ENCODE data around the gene RGCC.
A peak's percentile ranks its signal among the peaks of the same experiment; 100 is the strongest.
"Not testable (repeated sequence)": the region's sequence is repeated elsewhere in the genome, so short reads cannot be mapped to it uniquely, and the experiment has no call there.

RGCC gene, protein sequence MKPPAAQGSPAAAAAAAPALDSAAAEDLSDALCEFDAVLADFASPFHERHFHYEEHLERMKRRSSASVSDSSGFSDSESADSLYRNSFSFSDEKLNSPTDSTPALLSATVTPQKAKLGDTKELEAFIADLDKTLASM

DNA sequence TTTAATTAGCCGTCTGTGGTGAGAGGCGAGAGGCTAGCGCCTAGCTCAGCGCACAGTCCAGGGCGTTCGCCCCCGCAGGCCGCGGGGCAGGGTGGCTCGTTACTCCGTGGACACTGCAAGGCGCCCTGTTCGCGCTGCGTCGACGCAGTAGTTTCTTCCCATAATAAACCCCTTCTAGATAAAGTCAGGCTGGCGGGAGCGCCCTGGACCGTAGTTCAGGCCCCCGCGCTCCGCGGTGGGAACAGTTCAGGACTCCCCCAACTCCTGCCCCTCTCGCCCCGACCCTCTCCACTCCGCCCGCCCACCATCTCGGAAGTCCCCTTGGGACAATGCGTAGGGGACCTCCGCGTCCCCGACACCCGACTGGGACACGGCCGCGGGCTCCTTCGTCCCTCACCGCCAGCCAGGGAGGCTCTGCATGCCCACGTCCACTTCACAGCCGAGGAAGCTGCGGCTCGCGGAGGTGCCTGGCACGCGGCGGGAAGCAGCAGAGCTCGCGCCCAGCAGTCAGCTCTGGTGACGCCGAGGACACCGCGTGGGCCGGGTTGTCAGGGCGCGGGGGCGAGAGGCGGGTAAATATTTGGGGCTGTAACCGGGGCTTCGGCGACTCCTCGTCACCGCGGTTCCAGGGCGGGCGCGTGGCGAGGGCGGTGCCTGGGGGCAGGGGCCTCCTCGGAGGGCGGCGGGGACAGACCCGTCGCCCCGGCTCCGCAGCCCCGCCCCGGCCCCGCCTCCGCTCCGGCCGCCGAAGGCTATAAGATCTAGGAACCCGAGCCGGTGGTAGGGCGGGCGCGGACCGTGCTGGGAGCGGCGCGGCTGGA lies at the start of gene RGCC:
RGCC (plus strand) TSS at position 783 of the 821 bp plus-strand sequence. CDS start 158 bp downstream, outside the sequence.
- DNase-seq (ENCODE audit: low spot score), result peak; percentile 85

DNA sequence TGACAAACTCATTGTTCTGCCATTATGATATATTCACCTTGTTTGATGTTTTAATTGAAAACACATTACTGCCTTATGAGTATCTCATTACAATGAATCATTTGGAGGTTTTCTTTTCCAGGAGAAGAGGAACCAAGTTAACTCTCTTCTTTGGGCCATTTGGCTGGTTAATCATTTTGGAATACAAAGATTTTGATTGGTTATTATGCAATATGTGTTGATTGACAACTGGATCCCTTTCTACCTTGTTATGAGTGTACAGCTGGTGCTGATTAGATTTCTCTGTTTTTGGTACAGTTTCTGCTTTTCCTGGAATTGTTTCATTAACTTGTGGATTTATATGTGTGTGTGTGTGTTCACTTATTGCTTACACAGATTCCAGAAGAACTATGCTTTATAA lies 49.2 kb upstream of the RGCC start:
- DNase-seq (ENCODE audit: low spot score), result no peak

DNA sequence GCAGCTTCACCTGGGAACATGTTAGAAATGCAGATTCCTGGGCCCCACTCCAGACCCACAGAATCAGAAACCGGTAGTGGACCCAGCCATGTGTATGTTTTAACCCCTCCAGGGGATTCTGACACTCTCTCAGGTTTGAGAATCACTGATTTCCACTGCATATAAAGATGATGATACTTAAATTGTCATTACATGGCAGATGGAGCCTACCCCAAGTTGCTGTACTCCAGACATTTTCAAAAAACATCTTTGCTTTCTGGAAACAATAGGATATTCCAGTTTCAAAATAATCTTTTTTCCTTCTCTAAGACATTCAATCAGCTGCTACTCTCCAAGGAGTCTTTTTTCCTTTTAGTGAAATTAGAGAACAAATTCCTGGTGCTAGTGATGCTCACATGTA lies 48.6 kb upstream of the RGCC start:
- peak; percentile 63 for DNase-seq (ENCODE audit: low spot score)

DNA sequence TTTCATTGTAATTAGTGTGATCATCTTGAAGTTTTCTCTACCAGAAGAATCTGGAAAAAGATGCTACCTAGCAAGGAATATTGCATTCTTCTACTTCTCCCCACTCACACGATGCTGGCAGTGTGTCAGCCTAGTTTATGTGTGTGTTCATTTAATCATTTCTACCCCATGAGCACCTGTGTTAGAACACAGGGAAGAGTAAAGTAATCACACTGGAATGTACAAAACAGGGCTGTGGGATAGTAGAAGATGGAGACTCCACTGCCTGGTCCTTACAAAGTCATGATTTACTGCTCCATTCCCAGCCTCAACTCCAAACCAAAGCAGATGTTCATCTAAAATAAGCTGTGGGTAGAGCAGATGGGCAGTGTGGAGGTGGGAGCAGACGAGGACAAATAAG lies 47.7 kb upstream of the RGCC start:
- no peak for DNase-seq (ENCODE audit: low spot score)

DNA sequence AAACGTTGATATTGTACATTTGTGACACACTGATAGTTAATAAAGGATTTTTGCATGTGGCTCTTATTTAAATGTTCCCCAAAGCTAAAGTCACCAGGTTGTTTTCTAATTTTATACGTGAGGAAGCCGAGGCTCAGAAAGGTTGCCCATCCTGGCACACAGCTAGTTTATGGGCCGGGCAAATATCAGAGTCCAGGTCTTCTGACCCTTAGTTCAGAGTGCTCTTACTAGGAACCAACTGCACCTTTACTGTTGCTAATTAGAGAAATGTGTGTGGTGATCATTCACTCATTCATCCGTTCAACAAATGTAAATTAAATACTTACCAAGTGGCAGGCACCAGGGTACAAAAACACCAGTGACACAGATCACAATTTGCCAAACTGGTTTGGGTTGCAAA lies 46.3 kb upstream of the RGCC start:
- DNase-seq (ENCODE audit: low spot score), result peak; percentile 6

DNA sequence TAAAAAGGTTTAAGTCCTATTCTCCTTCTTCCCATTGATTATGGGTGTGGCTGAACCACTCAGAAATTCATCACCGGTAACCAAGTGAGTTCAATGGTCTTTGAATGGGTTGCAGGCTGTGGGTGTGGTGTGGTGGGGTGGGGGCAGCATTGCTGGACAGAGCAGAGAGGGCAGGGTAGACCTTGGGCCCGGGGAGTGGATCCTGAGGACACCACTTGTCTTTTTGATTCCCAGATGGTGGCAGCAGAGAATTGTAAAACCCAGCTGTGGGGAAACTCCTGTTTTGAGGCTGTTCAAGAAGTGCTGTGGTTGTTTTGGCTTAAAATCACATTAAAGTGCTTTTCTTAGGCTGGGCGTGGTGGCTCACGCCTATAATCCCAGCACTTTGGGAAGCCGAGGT lies 45.8 kb upstream of the RGCC start:
- peak; percentile 65 for DNase-seq (ENCODE audit: low spot score)

DNA sequence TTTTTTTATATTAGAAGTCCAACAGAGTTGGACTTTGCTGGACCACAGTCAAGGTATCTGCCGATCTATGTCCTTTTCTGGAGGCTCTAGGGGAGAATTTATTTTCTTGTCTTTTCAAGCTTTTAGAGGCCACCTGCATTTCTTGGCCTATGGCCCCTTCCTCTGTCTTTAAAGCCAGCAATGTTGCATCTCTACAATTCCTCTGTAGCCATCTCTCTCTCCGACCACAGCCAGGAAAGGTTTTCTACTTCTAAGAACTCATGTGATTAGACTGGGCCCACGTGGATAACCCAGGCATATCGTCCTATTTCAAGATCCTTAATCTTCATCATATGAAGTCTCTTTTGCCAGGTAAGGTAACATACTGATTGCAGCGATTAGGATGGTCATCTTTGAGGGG lies 43.5 kb upstream of the RGCC start:
- DNase-seq (ENCODE audit: low spot score), result no peak

DNA sequence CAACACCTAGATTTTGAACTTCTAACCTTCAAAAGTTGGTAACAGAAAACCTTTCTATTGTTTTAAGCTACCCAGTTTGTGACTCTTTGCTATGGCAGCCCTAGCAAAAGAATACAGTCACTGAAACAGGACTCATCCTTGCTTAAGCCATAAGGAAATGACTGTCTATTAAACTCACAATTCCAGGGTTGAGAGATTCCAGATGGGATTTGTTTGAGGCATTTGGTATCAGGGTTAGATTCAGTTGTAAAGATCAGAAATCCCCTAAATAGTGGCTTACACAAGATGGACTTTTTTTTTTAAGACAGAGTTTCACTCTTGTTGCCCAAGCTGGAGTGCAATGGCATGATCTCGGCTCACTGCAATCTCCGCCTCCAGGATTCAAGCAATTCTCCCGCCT lies 41.1 kb upstream of the RGCC start:
- no peak for DNase-seq (ENCODE audit: low spot score)

DNA sequence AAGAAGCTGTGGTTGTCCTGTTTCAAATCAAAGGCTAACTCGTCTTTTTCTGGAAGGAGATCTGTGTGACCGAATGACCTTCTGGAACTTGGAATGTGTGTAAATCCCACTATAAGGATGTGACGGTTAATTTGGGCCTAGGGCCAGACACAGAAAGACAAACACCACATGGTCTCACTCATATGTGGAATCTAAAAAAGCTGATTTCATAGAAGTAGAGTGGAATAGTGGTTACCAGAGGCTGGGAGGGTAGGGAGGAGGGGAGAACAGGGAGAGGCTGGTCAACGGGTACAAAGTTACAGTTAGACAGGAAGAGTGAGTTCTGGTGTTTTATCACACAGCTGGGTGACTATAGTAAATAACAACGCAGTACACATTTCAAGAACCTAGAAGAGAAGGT lies 39.3 kb upstream of the RGCC start:
- DNase-seq (ENCODE audit: low spot score), result no peak

DNA sequence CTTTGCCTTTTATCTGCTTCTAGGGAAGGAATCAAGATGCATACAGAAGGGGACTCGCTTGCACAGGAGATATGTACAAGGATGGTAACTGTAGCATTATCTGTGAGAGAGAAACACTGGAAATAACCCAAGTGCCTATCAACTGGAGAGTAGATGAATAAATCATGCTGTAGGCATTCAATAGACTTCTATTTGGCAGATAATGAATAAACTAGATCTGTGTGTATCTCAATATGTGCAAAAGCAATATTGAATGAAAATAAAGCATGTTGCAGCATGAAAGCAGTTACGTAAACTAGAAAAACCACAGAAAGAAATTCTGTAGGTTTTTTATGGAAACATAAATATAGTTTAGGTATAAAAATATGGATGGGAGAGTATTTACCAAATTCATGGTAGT lies 38.6 kb upstream of the RGCC start:
- DNase-seq (ENCODE audit: low spot score), result no peak

DNA sequence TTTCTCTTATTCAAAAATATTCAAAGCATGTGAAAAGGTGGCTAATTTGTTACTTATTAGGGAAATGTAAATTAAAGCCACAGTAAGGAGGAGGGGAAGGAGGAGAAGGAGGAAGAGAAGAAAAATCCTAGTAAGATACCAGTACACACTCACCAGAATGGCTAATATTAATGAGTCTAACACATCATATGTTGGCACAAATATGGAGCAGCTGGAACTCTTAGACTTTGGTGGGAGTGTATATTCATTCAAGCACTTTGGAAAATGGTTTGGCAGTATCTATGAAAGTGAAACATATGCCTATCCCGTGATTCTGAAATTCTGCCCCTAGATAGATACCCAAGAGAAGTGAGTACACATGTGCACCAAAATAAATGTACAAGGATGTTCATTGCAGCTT lies 38.1 kb upstream of the RGCC start:
- no peak for DNase-seq (ENCODE audit: low spot score)

DNA sequence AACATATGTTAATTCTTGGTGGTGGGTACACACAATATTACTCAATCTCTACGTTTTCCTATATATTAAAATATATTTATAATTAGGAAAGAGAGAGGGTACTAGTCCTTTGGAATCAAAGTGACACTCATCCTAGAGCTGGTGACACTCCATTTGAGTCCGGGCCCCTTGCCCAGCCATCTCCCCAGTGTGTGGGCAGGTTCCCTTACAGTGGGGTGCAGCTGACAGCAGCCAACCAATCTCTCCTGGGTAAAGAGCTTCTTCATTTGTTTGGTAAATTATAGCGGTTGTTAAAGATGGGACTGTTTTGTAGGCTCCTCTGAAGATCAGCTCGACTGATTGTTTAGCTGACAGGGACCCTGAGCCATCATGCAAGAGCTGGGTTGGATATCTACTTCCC lies 37.2 kb upstream of the RGCC start:
- DNase-seq (ENCODE audit: low spot score), result no peak

DNA sequence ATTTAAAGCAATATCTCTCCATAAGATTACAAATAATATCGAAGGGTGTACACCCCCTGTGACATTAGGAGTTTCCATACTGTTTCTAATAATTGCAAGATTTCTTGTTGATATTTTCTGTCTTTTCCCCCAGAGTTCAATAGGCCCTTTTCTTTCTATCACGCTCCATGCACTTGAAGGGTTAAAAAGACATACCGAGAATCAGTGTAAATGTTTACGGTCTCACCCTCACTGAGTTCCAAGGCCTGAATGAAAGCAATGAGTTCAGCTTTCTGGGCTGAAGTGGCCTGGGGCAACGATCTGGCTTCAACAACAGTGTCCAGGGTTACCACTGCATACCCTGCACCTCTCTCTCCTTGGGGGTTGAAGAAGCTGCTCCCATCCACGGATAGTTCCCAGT lies 36.0 kb upstream of the RGCC start:
- DNase-seq (ENCODE audit: low spot score), result not testable (repeated sequence)

DNA sequence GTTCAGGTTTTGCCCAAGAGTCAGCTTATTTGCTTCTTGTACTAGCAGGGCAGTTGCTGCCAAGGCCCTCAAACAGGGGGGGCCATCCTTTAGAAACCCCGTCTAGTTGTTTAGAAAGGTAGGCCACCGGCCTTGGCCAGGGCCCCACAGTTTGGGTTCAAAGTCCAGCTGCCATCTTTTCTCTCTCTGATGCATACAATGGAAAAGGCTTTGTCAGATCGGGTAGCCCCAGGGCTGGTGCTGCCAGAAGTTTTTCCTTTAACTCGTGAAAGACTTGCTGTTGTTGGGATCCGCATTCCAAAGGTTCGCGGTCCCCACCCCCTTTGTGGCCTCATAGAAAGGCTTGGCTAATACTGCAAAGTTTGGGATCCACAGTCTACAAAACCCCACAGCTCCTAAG lies 35.4 kb upstream of the RGCC start:
- DNase-seq (ENCODE audit: low spot score), result not testable (repeated sequence)

DNA sequence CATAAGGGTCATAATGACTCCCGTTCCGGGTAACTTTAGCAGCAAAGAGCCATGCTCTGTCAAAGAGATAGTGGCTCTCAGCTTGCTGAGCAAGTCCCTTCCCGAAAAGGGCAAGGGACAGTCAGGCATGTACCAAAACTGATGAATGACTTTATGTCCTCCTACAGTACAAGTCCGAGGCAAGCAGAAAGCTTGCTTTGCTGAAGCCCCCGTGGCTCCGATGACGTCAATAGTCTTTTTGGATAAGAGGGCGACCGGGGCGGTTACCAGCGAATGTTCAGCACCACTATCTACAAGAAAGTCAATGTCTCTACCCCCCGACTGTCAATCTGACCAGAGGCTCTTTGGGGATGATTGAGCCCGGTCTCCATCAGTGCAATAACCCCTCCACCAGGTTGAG lies 34.1 kb upstream of the RGCC start:
- not testable (repeated sequence) for DNase-seq (ENCODE audit: low spot score)

DNA sequence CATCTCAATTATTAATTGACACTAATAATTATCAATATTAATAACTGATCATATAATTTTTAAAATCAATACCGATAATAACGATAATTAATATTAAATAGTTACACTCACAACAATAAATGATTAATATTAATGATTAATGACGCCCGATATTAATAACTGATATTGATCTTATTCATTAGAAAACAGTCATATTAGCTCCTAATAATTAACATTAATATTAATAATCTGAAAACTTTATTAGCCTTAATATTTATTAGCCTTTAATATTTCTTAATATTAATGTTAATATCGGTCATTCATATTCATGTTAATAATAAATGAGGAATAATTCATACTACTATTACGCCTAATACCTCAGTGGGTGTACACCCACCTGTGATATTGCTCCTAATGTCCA lies 32.7 kb upstream of the RGCC start:
- not testable (repeated sequence) for DNase-seq (ENCODE audit: low spot score)

DNA sequence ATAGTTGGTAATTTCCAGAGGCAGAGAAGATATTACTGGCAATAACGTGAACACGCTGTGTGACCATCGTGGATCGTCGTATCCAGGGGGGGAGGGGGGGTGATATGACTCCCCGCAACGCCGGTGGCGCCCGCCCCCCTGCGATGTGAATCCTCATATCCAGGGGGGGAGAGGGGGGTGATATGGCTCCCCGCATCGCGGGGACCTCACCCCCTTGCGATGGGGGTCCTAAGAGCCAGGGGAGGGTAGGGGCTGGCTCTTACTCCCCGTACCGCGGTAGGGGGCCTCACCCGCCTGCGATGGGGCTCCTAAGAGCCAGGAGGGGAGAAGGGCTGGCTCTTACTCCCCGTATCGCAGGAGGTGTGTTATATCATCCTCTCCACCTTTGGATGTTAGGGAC lies 31.3 kb upstream of the RGCC start:
- DNase-seq (ENCODE audit: low spot score), result no peak

DNA sequence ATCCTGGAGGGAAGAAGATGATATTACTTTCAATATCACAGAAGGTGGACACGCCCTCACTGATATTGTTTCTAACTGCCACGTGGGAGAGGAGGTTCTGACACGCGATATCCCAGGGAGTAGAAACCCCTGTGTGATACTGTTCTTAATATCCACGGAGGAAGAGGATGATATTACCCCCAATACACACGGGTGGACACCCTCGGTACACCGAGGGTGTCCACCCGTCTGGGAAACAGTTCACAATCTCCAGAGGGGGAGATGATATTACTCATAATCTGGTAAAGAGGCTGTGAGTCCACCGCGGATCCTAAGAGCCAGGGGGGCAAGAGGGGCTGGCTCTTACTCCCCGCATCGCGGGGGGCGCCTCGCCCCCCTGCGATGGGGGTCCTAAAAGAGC lies 29.7 kb upstream of the RGCC start:
- DNase-seq (ENCODE audit: low spot score), result no peak

DNA sequence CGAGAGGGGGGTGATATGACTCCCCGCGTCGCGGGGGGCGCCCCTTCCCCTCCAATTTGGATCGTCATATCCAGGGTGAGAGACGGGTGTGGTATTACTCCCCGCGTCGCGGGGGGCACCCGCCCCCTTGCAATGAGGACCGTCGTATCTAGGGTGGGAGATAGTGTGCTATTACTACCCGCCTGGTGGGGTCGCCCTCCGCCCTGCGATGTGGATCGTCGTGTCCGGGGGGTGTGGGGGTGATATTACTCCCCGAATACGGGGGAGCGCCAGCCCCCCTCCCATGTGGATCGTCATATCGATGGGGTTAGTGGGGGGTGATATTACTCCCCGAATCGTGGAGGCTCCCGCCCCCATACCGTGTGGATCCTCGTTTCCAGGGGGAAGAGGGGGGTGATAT lies 29.2 kb upstream of the RGCC start:
- DNase-seq (ENCODE audit: low spot score), result no peak

DNA sequence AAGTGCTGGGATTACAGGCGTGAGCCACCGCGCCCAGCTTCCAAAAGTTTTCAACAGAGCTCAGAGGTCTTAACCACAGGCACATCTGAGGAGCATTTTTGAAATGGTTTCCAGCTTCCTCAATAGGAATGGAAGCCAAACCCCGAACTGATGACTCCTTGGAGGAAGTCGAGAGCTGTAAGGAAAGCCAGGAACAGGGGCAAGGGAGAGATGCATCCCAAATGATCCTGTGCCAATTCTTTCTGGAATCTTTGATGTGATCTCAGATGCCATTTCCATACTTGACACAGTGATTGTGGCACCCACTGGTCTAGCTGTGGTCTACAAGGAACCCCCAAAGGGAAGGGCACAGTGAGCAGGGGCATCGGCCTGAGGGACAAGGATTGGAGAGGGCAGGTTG lies 23.3 kb upstream of the RGCC start:
- DNase-seq (ENCODE audit: low spot score), result not testable (repeated sequence)

DNA sequence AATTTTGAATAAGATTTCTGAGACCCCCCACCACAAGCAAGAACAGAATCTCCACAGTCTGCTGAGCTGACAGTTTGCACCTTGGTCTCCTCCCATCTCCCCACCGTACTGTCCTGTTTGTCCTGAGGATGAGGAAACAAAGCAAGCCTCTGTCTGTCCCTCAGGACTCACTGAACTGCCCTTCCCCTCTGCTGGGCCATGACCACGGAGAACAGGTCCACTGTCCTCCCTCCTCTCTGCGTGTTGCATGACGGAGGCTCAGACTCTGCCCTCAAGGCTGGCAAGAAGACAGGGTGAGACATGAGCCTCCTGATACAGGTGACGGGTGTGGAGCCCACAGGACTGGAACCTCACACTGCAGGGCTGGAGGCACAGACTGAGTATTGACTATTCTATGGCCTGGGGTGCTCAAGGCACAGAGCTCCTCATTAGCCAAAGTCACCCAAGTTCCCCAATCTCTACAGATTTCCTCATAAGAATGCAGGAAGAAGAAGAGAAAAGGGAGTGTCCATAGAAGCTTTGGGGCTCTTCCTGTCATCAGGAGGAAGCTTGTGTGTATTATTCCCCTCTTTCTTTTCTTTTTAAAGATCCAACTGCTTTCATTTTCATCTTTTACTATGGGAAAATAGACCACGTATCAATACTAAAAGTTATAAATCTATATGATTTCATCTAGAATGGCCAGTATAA lies 22.4 kb upstream of the RGCC start:
- no peak for DNase-seq (ENCODE audit: low spot score)

DNA sequence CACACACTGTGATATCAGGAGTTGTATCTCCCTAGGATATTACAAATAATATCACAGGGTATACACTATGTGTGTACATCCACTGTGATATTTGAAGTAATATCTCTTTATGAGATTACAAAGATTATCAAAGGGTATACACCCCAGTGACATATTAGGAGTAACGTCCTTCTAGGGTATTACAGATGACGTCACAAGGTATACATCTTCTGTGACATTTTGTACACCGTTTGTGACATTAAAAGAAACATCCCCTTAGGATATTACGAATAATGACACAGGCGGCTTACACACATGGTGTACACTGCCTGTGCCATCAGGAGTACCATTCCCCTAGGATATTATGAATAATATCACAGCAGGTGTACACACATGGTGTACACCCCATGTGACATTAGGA lies 13.4 kb upstream of the RGCC start:
- DNase-seq (ENCODE audit: low spot score), result no peak

DNA sequence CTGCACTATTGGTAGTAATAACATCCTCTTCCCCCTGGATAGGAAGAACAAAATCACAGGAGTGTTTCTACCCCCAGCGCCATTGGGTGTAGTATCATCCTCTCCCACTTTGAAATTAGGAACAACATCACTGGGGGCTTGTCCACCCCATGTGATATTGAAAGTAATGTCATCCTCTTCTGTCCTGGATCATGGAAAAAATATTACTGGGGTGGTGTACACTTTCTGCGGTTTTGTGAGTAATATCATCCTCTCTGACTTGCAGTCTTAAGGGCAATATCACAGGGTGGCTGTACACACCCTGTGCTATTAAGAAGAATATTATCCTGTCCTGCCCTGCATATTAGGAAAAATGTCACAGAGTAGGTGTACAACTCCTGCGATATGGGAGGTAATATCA lies 4.9 kb upstream of the RGCC start:
- no peak for DNase-seq (ENCODE audit: low spot score)

Measured in left forelimb (tissue), 1 donor.